Measurements from ENCODE around the gene GRIP2.

DNA sequence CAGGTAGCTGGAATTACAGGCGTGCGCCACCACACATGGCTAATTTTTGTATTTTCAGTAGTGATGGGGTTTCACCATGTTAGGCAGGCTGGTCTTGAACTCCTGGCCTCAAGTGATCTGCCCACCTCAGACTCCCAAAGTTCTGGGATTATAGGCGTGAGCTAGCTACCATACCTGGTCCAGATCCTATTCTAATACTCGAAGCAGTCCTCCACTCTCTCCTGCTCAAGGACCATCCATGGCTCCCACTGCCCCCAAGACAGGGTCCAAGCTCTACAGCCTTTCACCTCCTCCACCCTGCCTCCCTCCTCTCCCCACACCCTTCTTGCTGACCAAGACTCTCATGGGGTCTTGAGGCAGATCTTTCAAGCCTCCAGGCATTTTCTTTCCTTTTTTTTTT is 12.6 kb upstream of the GRIP2 start:
- TF ChIP-seq, protein P1, sequence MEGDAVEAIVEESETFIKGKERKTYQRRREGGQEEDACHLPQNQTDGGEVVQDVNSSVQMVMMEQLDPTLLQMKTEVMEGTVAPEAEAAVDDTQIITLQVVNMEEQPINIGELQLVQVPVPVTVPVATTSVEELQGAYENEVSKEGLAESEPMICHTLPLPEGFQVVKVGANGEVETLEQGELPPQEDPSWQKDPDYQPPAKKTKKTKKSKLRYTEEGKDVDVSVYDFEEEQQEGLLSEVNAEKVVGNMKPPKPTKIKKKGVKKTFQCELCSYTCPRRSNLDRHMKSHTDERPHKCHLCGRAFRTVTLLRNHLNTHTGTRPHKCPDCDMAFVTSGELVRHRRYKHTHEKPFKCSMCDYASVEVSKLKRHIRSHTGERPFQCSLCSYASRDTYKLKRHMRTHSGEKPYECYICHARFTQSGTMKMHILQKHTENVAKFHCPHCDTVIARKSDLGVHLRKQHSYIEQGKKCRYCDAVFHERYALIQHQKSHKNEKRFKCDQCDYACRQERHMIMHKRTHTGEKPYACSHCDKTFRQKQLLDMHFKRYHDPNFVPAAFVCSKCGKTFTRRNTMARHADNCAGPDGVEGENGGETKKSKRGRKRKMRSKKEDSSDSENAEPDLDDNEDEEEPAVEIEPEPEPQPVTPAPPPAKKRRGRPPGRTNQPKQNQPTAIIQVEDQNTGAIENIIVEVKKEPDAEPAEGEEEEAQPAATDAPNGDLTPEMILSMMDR (IDR thresholded peaks at IDR 0.05; ENCODE audit: low read depth, low read length), result no peak
- no peak for TF ChIP-seq POLR2A (IDR thresholded peaks at IDR 0.05; ENCODE audit: extremely low read depth, insufficient read length)
- no peak for TF ChIP-seq MYC (IDR thresholded peaks at IDR 0.05; ENCODE audit: low read depth, low read length)
- no peak for TF ChIP-seq MAX (IDR thresholded peaks at IDR 0.05; ENCODE audit: low read depth, low read length)
